ENCODE data around the gene POLR1H.
A peak's percentile ranks its signal among the peaks of the same experiment; 100 is the strongest.

Gene POLR1H

DNA sequence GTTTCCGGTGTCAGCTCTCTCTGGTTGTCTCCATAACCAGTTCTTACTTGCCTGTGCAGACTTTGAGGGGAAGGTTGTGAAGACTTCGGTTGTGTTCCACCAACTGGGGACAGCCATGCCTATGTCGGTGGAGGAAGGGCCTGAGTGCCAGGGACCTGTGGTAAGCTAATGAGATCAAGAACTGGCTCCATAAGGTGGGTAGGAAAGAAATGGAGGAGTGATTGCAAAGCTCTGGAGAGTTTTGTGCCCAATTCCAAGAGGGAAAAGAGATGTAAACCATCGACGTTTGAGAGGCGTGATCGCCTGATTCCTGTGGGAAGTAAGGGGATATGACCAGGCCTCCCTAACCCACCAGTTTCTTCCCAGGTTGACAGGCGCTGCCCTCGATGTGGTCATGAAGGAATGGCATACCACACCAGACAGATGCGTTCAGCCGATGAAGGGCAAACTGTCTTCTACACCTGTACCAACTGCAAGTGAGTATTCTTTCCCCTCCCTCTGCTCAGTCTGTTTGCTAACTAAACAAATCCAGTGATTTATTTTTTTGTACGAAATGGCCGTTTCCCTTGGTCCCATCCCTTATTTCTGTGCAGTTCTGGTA, 893 bp downstream of the POLR1H start:
- no peak for DNase-seq (ENCODE audit: low read depth in 2 of 2)

DNA sequence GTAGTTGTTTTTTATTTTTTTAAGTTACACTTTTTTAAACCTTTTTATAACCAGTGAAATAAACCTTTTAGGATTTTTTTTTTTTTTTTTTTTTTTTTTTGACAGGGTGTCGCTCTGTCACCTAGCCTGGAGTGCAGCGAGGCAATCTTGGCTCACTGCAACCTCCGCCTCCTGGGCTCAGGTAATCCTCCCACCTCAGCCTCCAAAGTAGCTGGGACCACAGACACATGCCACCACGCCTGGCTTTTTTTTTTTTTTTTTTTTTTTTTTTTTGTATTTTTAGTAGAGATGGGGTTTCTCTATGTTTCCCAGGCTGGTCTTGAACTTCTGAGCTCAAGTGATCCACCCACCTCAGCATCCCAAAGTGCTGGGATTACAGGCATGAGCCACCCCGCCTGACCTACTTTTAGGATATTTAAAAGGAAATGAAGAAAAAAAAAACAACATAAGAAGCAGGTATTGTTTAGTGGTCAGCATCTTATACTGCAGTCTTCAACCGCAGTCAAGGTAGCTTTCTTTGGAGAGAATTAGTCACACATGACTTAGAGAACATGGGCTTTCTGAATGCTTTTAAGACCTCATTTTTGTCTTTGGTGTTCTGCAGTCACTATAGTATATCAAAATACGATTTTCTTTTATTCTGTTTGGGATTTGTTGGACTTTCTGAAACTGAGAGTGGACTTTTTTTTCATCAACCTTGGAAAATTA, 1.6 kb downstream of the POLR1H start:
- no peak for DNase-seq (ENCODE audit: low read depth in 2 of 2)

DNA sequence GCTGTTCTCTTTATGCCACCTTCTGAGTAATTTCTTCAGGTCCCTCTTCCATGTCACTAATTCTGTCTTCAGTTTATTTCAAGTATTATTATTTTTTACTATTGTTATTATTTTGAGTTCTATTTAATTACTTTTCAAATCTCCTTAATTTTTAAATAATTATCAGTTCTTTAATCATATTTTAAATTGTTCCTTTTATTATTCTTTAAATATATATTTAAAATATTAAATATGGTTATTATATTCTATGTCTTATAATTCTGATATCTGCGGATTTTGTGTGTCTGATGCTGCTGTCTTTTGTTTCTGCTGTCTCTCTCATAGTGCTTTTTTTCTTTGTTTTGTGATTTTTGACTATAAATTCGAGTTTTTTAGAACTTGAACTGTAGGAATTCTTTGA, 2.2 kb downstream of the POLR1H start:
- DNase-seq (ENCODE audit: low read depth in 2 of 2): no peak

DNA sequence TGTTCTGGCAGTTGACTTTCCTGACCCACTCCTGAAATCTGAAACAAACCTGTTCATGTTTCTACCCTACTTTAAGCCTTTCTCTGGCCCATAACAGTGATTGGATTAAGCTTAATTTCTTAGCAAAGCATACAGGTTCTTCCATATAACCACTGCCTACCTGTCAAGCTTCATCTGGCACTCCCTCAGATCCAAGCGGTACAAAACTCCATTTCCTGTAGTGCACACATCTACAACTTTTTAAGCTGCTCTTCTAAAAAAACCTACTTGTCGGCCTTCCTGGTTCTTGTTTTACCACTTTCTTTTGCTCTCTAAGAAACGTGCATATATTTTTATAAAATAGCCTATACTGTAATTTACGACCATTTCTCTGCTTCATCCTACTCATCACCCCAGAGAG, 5.0 kb downstream of the POLR1H start:
- no peak for DNase-seq (ENCODE audit: low read depth in 2 of 2)

DNA sequence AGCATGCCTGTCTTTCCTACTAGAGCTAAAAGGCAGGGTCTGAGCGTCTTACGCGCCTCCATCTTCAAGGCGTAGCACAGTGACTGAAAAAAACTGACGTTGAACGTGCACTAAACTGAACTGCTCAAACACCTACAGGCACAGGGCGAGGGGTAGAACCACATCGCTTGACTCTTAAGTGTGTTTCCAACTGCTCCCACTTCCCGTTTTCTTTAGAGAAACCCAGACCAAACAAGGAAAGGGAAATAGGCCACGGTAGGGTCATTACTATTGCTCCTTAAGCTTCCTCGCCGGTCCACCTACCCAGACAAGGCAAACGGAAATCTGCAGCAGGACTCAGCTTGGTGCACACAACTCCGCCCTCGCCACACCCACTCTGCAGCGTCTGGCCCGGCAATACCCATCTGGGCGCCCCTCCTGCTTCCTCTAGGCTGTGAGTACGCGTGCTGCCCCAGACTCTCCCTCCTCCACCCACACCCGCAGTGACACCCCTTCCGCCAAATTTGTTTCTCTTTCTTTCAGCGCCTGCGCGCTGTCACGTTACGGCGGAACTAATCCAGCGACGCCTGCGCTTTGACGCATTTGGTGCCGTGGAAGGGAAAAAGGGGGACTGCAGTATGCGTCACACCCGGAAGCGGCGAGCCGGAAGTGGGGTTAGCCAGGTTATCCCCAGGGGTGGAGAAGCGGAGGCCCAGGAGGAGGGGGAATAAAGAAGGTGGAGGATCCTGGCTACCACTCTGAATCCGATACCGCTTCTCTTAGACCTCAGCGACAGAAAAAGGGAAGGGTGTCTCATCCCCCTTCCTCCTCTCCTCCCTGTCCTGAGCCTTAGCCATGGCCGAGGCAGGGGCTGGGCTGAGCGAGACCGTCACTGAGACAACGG, 5.8 kb downstream of the POLR1H start, which contains the start of gene PPP1R11:
TSS of gene PPP1R11 (plus strand) at position 622 of the 883 bp plus-strand sequence. CDS start at position 835, 213 bp downstream.
- DNase-seq (ENCODE audit: low read depth in 2 of 2): peak; percentile 98 to 99

DNA sequence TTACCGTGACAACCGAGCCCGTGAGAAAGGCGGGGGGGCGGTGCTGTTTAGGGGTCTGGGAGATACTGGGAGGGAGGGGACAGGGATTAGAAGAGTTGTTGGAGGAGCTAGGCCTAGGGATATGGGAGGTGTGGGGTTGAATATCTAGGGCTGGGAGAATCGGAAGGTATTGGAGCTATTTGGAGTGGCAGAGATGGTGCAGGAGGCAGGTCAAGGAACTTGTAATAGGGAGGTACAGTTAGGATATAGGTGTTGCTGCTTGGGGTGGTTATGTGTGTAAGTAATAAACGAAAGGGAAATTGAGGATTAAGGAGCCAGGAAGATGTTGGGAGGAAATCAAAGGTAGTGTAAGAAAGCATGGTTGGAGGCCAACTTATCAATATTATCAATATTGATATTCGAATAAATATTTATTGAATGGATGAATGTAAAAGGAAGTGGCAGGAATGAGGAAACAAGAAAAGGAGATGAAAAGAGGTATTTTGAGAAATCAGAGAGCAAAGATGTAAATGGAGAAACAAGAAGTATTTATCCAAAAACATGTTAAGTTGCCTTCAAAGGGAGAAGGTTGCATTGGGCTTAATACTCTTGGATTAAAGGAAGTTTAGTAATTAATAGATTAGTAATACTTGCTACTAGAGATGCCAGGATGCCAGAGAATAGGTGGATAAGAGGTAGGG, 6.5 kb downstream of the POLR1H start:
- no peak for DNase-seq (ENCODE audit: low read depth in 2 of 2)

DNA sequence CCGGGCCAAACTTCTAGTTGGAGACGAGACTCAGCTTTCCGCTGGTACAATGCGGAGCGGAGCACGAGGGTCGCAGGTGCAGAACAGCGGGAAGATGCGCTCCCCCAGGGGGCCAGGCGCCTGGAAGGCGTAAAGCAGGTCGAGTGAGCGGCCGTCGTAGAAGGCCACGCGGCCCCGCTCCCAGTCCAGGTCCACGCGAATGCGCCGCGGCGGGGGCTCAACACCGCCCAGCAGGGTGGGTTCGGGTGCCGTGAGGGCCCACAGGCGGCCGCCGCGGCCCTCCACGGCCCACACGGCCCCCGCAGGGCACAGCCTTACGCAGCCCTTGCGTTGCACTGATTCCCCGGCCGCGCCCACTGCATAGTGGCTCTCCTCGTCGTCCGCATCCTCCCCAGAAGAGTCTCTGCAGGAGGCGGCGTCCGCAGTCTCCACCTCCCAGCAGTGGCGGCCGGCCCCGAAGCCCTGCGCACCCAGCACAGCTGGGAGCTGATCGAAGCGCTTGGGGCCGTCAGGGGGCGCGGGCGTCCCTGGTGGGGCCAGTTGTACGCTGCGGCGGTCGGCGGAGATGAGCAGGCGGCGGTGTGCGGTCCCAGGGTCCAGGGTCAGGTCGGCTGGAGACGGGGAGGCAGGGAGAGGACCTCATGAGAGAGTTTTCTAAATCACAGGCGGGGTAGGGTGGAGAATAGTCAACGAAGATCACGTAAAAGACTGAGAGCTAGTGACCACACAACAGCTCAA, 10.2 kb downstream of the POLR1H start:
- no peak for DNase-seq (ENCODE audit: low read depth in 2 of 2)

DNA sequence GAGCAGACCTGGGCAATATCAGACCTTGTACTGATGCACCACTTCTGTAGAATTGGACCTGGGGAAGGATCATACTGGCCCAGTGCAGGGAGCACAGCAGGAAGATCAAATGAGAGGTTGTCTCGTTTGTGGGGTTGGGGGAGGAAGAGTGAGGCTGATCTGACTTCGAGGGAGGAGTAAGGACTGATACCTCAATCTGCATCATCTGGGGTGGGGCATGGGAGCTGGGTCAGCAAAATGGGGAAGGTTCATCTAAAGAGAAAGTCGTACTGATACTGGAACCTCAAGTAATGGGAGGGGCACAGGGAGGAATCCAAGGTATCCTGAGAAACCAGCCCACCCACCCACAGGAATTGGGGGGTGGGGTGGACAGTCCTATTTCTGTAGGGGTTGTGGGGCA, 10.8 kb downstream of the POLR1H start:
- no peak for DNase-seq (ENCODE audit: low read depth in 2 of 2)

DNA sequence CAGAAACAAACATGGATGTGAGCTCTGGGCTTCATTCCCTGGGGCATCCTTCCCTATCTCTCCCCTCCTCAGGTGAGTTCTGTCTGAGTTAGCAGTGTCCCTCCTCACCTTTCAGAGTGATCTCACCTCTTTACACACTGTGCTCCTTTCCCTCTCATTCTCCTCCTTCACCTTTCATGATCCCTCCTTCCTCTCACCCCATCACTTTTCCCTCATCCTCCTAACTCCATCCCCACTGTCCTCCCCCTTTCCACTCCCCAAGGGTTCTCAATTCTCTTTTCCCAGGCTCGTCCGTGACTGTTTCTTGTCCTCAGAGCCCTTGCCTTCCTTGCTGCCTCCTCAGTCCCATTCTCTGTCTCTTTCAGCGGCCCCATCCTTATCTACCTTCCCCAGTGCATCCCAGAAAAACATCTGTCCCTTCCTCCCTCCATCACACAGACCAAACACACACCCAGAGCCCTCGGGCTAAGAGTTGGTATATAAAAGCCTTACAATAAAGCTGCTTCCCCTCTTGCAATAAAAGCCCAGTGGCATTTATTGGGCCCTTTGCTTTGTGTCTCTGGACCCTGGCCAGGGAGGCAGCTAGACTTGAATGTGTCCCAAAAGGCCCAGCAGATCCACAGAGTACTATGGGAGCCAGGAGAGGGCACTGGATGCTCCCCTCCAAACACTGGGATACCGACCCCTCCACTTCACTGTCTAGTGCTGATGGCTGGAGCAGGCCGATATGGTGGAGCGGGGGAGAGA, 12.6 kb downstream of the POLR1H start:
- DNase-seq (ENCODE audit: low read depth in 2 of 2): no peak

DNA sequence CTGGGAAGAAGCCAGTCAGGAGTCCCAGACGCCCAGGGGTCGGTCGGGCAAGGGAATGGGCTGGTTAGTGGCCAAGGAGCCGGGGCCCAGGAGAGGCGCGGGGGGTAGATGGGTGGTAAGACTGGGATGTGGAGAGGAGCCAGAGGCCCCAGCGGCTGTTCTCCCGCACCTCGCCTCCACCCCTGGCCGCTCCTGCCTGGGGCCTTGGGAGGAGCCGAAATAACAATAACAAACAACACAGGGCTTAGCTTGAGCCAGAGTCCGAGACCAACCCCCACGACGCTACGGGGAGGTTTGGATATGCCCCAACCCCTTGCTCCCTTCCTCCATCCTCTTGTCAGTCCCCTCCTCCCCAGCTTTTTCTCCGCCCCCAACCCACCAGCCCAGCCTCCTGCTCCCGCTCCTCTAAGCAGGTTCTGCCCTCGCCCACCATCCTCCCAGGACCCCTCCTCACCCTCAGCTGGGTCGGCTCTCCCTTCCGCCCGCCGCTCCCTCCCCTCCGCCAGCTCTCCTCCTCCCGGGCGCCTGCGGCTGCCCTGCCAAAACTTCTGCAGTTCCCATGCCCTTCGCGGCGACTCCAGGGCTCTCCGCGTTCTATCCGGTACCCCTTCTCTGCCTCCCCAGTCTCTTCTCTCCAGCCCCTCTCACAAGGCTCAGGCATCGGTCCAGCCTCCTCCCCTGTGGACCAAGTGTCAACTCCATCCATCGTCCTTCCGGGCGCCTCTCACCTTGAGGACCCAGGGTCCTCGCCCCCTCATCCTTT, 13.4 kb downstream of the POLR1H start:
- DNase-seq (ENCODE audit: low read depth in 2 of 2): no peak

DNA sequence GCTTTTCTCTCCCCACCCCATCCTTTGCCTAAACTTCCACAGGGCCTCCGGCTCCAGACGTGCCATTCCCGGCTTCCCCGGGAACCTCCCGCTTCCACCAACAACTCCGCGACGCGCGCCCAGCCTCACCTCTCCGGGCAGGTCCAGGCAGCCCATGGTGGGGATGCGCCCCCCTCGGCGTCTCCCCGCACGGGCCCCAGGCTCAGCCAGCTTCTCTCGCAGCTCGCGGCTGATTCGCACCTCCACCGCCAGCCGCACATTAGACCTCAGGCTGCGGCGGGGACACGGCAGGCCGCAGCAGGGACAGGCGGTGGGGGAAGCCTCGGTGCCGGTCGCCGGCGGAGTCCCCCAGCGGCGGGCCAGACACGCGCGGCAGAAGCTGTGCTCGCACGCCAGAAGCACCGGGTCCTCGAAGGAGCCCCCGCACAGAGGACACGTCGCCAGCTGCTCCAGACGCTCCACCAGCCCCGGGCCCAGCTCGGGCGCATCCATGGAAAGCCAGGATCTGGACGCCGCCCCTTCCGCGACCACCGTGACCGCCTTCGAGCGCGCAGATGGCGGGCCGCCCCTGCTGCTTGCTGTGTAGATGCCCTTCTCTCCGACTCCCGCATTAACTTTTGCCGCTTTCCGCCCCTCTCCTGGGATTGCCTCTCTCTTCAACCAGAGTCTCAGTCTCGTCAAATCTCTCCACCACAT, 14.2 kb downstream of the POLR1H start, which contains the start of gene RNF39:
TSS of gene RNF39 (minus strand) at position 676 of the 696 bp plus-strand sequence. CDS start at position 492, 184 bp downstream.
- no peak for DNase-seq (ENCODE audit: low read depth in 2 of 2)

DNA sequence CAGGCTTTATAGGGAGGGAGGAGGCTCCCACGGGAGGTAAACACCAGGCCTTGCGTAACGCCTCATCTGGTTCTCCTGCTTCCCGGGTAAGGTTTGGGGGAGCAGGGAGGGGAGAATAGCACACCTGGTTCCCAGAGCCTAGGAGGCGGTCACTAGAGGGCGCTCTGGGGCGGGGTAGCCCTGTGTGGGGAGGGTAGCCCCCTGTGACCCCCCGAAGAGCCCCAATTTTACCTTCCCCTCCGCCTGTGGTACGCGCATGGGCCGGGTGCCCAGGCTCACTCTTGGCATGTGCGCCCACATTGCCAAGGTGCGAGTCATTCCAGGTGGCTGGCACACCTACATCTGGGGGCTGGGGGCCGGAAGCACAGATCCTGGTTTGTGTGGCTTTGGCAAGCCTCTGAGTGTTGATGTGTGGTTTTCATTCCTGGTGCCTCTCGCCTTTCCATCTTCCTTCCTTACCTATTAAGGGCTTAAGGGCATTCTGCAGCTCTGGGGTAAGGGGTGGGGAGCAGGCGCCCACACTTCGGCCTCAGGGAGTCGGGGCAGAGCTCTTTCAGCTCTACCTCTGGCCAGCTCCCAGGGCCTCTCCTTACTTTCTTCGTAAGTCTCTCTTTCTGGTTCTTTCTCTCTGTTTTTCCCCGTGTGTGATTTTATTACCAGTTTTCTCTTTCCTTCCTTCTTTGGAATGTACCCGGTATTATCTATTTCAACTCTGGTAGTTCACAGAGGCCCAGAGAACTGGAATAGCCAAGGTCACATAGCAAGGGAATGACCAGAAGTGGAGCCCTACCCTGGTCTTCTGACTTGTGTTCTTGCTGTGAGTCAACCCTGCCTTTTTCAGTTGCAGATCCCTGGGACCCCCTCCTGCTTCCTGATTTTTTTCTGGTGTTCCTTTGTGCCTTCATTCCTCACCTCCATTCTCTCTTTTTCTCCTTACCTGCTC, 15.0 kb downstream of the POLR1H start:
- DNase-seq (ENCODE audit: low read depth in 2 of 2): no peak

DNA sequence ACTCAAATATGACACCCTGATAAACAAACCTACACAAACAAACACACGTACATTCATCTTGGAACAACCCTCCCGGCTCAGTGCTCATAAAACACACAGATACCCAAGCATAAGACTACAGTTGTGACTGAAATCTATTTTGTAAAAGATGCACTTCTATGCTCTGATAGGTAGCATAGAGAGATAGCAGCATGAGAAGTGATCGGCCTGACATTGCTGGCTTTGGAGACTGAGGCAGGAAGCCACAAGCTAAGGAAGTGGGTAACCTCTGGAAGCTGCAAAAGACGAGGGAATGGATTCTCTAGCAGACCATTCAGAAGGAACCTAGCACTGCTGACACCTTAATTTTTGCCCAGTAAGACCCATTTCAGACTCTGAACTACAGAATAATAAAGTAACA, 16.2 kb downstream of the POLR1H start:
- no peak for DNase-seq (ENCODE audit: low read depth in 2 of 2)

DNA sequence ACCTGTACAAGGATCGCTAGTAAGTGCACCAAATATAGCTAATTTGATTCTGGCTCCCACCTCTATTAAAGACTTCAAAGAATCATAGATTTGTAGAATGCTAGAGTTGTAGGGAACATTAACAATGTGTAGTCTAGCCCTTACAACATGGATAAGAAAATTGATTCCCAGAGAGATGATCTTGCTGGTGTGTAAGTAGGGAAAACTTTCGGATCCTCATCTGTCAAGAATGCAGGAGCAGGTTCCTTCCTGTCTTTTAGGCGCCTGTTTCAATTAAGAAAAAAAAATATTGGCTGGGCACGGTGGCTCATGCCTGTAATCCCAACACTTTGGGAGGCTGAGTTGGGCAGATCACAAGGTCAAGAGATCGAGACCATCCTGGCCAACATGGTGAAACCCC, 26.8 kb downstream of the POLR1H start:
- DNase-seq (ENCODE audit: low read depth in 2 of 2): no peak

DNA sequence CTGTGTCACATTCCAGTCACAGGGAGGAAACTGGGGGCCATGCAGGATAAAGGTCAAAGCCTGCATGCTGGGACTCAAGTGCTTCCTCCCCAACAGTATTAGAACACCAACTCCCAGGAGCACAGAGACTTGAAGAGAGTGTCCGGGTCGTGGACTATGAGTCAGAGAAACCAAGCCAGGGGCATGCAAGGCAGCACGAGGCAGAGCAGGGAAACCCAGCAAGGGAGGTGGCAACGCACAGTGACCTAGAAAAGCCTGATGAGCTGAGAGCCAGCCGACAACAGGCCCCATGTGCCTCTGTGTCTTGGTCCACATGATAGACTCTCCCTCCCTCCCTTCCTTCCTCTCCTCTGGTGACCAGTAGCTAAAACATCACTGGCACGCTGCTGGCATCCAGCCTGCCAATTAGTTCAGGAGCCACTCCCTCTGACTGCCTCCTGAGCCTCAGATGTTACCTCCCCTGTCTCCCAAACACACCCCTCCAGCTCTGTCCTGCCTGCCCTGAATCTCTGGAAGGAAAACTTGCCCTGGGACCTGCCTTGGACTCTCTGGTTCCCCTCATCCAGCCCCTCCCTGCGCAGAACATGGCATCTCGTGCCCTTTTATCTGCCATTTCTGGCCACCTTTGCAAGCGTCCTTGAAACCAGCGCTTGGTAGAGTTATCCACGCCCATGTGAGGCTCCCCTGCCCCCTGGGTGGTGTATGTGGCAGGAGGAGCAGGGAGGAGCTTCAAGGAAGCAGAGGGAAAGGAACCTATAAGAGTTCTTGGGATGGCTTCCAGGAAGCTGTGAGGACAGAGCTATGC, 30.7 kb downstream of the POLR1H start:
- no peak for DNase-seq (ENCODE audit: low read depth in 2 of 2)

DNA sequence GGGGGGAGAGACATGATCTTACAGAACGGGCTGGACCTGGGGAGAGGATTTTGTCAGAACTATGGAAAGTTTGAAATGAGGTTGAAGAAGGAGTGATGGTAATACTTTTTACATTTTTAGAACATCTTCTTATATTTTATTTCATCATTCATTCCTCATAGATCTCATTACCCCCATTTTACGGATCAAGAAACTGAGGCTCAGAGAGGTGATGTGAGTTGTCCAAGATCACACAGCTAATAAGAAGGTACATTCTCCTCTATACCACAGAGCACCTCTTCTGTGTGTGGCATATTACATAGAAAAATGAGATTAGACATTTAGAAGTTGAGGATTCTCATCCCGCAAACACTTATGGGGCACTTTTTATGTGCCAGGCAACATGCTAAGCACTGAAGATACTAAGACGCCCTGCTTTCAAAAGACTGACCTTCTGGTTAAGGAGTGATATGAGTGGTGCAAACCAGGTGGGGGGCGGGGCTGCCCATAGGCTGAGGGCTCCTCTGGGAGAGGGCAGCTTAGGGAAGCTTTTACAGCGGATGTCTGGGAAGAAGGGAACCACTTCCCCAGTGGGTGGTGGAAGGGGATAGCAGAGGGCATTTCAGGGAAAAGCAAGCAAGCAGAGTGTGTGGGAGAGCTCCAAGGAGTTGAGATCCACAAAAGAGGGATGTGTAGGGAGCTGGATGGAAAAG, 31.9 kb downstream of the POLR1H start:
- DNase-seq (ENCODE audit: low read depth in 2 of 2): no peak

Data from stimulated activated CD4-positive, alpha-beta T cell treated with anti-CD3 and anti-CD28 coated beads, Interleukin-15, amount 100 ng/mL, for 48 hours (primary cell).